Vagina (tissue), 2 donors: ENCODE measurements around the gene SLC19A1. TPM values are rescaled to one million over a fixed set of nuclear protein-coding genes. Genes with fewer than 3 reads are reported as not detected.
"Not testable (repeated sequence)": the region's sequence is repeated elsewhere in the genome, so short reads cannot be mapped to it uniquely, and the experiment has no call there.

Experiments
- DNase-seq, 2 donors: peaks; one replicate each; pipeline ENCODE4 v3.0.0-alpha.2; 2017; ENCODE audit errors: extremely low spot score in 2 of 2
- H3K27ac ChIP-seq: fragments of 200-600 bp; sonication (generic); one replicate; pipeline ENCODE4 v1.5.1; 2019
- H3K27me3 ChIP-seq: fragments of 200-600 bp; sonication (generic); one replicate; pipeline ENCODE4 v1.5.1; 2019
- H3K36me3 ChIP-seq, 2 donors: fragments of 200-600 bp; sonication (generic); one replicate each; pipeline ENCODE4 v1.5.1; 2017 to 2019
- H3K4me1 ChIP-seq: fragments of 200-600 bp; sonication (generic); one replicate; pipeline ENCODE4 v1.5.1; 2019
- H3K4me3 ChIP-seq, 2 donors: fragments of 200-600 bp; sonication (generic); 1 replicate in 1 of 2; 2 replicates in 1 of 2; pipeline ENCODE4 v1.5.1; 2016 to 2019
- H3K9me3 ChIP-seq: fragments of 200-600 bp; sonication (generic); one replicate; pipeline ENCODE4 v1.5.1; 2019
- POLR2A ChIP-seq, 2 donors: fragments of 450-650 bp; IDR thresholded peaks; one replicate each; pipeline ENCODE4 v1.6.1; 2017; ENCODE audit warnings: antibody characterized with exemption in 2 of 2, mild to moderate bottlenecking in 2 of 2, moderate library complexity in 2 of 2
- POLR2AphosphoS5 ChIP-seq, 2 donors: sonication (generic); formaldehyde crosslinking; IDR thresholded peaks; one replicate each; pipeline ENCODE4 v1.9.0; 2017; ENCODE audit warnings: antibody characterized with exemption in 2 of 2, mild to moderate bottlenecking in 2 of 2, low read depth in 1 of 2; ENCODE audit not compliant: insufficient read depth in 1 of 2
- intact Hi-C: fragments of 100-400 bp; cut with DNase I; formaldehyde crosslinking; loops from one replicate; pipeline ENCODE4 v1.15.1; 2023
- total RNA-seq: library from RNA; depleted of rRNA; stranded (reverse); fragments of >200 nt; gene quantifications from one replicate; pipeline ENCODE4 v1.2.3, GENCODE V29; 2016
- TF ChIP-seq, protein P1 (sequence below), 3 experiments: fragments of 450-650 bp in 2 of 3; fragments of 200-600 bp in 1 of 3; sonication (generic) in 1 of 3; IDR thresholded peaks; one replicate each; pipeline ENCODE4 v1.5.1; 2017 to 2019; ENCODE audit warnings: antibody characterized with exemption in 3 of 3, mild to moderate bottlenecking in 2 of 3, moderate library complexity in 2 of 3

SLC19A1 gene
- total RNA-seq, 1 donor from 2014 or later: 4.9 TPM

DNA sequence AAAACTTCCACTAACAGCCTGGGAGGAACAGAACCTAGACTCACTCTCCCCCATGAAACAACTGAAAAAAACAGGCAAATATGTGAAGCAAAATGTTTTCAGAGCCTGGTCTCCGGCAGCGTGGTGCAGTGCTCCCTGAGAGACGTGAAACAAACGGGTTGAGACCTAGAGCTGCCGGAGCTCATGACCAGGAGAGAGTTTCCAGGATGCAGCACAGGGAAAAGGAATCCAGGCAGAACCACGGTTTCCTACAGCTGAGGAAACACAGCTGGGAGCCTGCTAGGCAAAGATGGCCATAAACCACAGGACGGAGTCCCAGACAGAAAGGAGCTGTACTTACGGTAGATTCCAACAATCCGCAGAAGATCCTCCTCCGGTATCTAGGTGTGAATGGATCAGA lies 20.2 kb upstream of the SLC19A1 start:
- TF ChIP-seq POLR2A (IDR thresholded peaks at IDR 0.05): no peak
- TF ChIP-seq, protein P1, sequence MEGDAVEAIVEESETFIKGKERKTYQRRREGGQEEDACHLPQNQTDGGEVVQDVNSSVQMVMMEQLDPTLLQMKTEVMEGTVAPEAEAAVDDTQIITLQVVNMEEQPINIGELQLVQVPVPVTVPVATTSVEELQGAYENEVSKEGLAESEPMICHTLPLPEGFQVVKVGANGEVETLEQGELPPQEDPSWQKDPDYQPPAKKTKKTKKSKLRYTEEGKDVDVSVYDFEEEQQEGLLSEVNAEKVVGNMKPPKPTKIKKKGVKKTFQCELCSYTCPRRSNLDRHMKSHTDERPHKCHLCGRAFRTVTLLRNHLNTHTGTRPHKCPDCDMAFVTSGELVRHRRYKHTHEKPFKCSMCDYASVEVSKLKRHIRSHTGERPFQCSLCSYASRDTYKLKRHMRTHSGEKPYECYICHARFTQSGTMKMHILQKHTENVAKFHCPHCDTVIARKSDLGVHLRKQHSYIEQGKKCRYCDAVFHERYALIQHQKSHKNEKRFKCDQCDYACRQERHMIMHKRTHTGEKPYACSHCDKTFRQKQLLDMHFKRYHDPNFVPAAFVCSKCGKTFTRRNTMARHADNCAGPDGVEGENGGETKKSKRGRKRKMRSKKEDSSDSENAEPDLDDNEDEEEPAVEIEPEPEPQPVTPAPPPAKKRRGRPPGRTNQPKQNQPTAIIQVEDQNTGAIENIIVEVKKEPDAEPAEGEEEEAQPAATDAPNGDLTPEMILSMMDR (IDR thresholded peaks at IDR 0.05): no peak
- no peak for TF ChIP-seq POLR2AphosphoS5 (IDR thresholded peaks at IDR 0.05; ENCODE audit: insufficient read depth in 1 of 2, low read depth in 1 of 2)
- H3K4me1 ChIP-seq: no peaks in the 10 kb centered on the region
- no peak for DNase-seq
- no peaks in the 10 kb centered on the region for H3K36me3 ChIP-seq
- intact Hi-C loops: no loop called here
- no peak overlapping the region for H3K4me3 ChIP-seq
- H3K27me3 ChIP-seq: no peaks in the 10 kb centered on the region
- H3K27ac ChIP-seq: no peak overlapping the region
- no peaks in the 10 kb centered on the region for H3K9me3 ChIP-seq

GRCh38 chr21:45561241-45561640 lies 19.0 kb upstream of the SLC19A1 start:
- H3K27ac ChIP-seq, H3K36me3 ChIP-seq, H3K9me3 ChIP-seq, DNase-seq, H3K4me1 ChIP-seq, H3K4me3 ChIP-seq, H3K27me3 ChIP-seq, intact Hi-C loops: not testable (repeated sequence)

DNA sequence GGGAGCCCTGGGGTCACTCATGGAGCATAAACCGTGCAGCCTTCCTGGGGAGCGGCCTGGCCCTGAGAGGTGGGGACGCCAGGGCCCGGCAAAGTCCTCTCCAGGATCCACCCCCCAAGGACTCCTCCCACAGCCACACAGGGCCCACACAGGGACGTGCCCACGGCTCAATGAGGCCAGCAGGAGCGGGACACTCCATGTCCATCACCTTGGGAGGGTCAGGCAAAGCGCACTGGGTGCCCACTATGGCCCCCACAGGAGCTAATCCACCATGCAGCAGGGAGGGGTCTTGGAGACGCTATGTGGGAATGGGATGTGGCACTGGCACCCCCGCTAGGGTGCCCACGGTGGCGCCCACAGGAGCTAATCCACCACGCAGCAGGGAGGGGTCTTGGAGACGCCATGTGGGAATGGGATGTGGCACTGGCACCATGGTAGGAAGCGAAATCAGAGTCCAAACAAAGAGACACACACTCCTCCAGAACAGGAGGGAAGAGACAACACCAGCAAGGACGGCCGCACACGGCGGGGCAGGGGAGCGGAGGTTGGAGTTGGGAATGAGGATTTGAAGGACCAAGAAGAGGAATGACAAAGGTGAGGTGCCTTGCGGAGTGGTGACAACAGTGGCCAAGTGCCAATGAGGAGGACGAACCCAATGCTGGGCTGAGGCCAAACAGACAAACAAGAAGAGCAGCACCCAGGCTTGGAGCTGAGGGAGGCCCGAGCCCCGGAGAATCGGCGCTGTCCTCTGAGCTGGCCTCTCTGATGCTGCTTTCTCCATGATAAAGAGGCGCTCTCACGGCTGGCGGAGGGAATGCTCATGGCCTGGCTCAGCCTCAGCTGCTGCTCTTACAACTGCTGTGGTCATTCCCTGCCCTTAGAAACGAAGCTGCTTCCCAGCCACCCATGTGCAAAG lies 18.1 kb upstream of the SLC19A1 start:
- no peak overlapping the region for H3K27ac ChIP-seq
- no peaks in the 10 kb centered on the region for H3K27me3 ChIP-seq
- DNase-seq: no peak
- H3K9me3 ChIP-seq: no peaks in the 10 kb centered on the region
- H3K36me3 ChIP-seq: no peaks in the 10 kb centered on the region
- no peak overlapping the region for H3K4me3 ChIP-seq
- TF ChIP-seq POLR2A (IDR thresholded peaks at IDR 0.05): no peak
- TF ChIP-seq POLR2AphosphoS5 (IDR thresholded peaks at IDR 0.05; ENCODE audit: insufficient read depth in 1 of 2, low read depth in 1 of 2): no peak
- TF ChIP-seq, protein P1 (IDR thresholded peaks at IDR 0.05): no peak
- intact Hi-C loops: no loop called here
- no peaks in the 10 kb centered on the region for H3K4me1 ChIP-seq

DNA sequence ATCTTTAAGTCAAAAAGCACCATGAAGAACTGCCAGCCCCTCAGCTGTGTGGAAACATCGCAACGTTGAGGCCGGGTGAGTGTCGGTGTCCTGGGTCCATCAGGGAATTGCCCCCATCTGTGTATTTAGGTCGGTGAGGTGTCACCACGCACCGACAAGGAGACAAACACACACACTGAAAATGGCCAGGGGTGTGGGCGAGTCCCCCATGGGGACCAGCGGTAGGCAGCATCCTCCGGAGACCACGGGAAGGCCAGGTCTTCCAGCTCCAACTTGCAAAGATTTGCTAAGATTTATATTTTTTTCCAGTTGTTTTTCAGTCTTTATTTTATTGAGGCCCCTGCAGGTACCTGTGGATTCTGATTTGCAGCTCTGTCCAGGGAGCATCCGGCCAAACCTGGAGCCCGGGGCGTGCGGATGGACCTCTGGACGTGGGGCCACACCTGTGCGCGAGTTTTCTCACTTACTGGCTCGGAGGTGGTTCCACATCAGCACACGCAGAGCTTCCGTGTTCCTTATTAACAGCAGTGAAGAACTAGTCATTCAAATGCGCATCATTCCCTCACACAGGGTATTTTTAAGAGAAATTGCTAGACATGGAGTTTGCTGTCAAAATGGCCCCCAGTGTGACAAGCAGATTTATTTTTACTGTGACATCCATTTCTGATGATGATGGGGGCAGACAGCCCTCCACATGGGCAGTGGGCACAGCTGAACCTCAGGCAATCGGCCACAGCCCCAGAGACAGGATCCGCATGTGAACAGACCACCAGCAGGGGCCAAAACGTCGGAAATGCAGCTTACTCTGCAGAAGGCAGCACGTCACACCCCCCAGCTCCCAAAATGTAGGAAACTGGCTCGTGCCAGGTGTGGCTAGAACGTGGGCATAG lies 17.2 kb upstream of the SLC19A1 start:
- Histone ChIP-seq H3K9me3 (no peaks in the 10 kb centered on the region), H3K4me1 (no peaks in the 10 kb centered on the region), H3K27me3 (no peaks in the 10 kb centered on the region), H3K27ac (no peak overlapping the region), H3K4me3 (no peak overlapping the region), H3K36me3 (no peaks in the 10 kb centered on the region)
- no peak for DNase-seq
- TF ChIP-seq, protein P1 (IDR thresholded peaks at IDR 0.05): no peak
- no peak for TF ChIP-seq POLR2A (IDR thresholded peaks at IDR 0.05)
- TF ChIP-seq POLR2AphosphoS5 (IDR thresholded peaks at IDR 0.05; ENCODE audit: insufficient read depth in 1 of 2, low read depth in 1 of 2): no peak
- intact Hi-C loops: loop anchor here (5.0 to 10.0 kb wide), 2 partner anchors 38 to 255 kb away; no protein-coding TSS in a partner anchor

GRCh38 chr21:45558044-45558721 lies 15.9 kb upstream of the SLC19A1 start:
- H3K4me1 ChIP-seq: no peaks in the 10 kb centered on the region
- H3K4me3 ChIP-seq: no peak overlapping the region
- no peak overlapping the region for H3K27ac ChIP-seq
- no peaks in the 10 kb centered on the region for H3K27me3 ChIP-seq
- no peaks in the 10 kb centered on the region for H3K9me3 ChIP-seq
- DNase-seq: no peak
- intact Hi-C loops: loop anchor here (5.0 to 10.0 kb wide), 2 partner anchors 39 to 257 kb away; no protein-coding TSS in a partner anchor
- no peaks in the 10 kb centered on the region for H3K36me3 ChIP-seq
- TF ChIP-seq, protein P1 (IDR thresholded peaks at IDR 0.05): no peak
- TF ChIP-seq POLR2AphosphoS5 (IDR thresholded peaks at IDR 0.05; ENCODE audit: insufficient read depth in 1 of 2, low read depth in 1 of 2): no peak
- TF ChIP-seq POLR2A (IDR thresholded peaks at IDR 0.05): no peak
